NB4 (cell line): ENCODE results near the gene BFSP2.

ENCODE experiments used
- MYC ChIP-seq: IDR thresholded peaks from 2 replicates; pipeline ENCODE4 v1.6.1; 2011; ENCODE audit warnings: low read depth, low read length
- POLR2A ChIP-seq: IDR thresholded peaks from 2 replicates; pipeline ENCODE4 v1.6.1; 2011; ENCODE audit warnings: mild to moderate bottlenecking; ENCODE audit not compliant: insufficient read length; ENCODE audit errors: extremely low read depth
- TF ChIP-seq, protein P1 (sequence below): IDR thresholded peaks from one replicate; pipeline ENCODE4 v1.5.1; 2012; ENCODE audit warnings: low read depth, low read length

DNA sequence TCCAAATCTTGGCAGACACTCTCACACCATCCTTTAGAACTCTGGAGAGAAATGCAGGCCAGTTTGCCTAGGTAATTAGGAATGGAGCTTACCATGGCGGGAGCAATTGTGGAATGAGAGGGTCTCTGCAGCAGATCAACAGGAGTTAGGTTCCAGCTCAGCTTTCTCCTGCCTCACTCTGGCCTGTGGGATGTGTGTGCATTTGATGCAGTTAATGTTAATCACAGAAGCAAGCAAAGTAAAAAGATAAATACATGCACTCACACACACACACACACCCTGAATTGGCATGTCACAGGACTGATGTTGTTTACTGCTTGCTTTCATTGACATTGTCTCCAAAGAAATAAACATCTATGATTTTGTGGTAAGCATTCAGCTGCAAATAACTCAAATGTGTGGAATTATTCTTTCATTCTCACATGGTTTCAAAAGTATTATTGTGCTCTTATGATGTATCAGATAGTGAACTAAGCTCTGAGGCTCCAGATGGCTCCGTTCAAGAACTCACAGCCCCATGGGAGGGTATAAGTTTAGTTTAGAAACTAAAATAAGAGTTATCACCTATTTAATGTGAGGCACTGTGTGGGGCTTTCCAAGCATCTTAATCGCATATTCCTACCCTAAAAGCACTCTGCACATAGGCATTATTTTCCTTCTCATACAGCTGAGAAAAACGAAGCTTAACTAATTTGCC, 31.3 kb upstream of the BFSP2 start:
- TF ChIP-seq, protein P1, sequence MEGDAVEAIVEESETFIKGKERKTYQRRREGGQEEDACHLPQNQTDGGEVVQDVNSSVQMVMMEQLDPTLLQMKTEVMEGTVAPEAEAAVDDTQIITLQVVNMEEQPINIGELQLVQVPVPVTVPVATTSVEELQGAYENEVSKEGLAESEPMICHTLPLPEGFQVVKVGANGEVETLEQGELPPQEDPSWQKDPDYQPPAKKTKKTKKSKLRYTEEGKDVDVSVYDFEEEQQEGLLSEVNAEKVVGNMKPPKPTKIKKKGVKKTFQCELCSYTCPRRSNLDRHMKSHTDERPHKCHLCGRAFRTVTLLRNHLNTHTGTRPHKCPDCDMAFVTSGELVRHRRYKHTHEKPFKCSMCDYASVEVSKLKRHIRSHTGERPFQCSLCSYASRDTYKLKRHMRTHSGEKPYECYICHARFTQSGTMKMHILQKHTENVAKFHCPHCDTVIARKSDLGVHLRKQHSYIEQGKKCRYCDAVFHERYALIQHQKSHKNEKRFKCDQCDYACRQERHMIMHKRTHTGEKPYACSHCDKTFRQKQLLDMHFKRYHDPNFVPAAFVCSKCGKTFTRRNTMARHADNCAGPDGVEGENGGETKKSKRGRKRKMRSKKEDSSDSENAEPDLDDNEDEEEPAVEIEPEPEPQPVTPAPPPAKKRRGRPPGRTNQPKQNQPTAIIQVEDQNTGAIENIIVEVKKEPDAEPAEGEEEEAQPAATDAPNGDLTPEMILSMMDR: no peak
- no peak for TF ChIP-seq POLR2A
- no peak for TF ChIP-seq MYC
